EH (cell line): ENCODE measurements around the gene COL4A1.
A peak's percentile ranks its signal among the peaks of the same experiment; 100 is the strongest.

Experiments
- DNase-seq: peaks from one replicate; pipeline ENCODE4 v3.0.0-alpha.2; 2015; ENCODE audit warnings: low read depth

Gene COL4A1

GRCh38 chr13:110306960-110307766 lies at the start of gene COL4A1, which contains the start of gene COL4A2:
TSS of gene COL4A1 (minus strand) at chr13:110307157. CDS start at chr13:110307027, 130 bp downstream.
TSS of gene COL4A2 (plus strand) at chr13:110307284. CDS start at chr13:110307904, 620 bp downstream.
- DNase-seq, result peak; percentile 84

DNA sequence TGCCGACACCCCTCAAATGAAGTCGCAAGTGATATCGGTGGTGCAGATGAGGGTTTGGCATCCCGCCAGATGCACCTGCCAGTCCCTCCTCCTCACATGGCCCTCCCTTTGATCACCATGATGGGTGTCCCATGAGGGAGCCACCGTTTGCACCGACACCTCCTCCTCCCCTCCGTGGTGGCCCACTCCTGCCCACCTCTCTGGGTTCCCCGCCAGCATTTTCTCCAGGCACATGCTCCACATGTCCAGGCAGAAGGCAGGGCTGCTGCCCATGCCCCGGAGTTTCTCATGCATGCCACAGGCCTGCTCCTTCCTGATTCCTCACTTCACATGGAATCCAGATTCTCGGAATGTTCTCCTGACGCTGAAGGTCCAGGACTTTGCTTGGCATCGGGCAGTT lies 49.4 kb upstream of the COL4A1 start:
- peak; percentile 64 for DNase-seq

- DNase-seq, result no peak
These were observed 47.9 kb upstream of the COL4A1 start for GRCh38 chr13:110354715-110355473.

DNA sequence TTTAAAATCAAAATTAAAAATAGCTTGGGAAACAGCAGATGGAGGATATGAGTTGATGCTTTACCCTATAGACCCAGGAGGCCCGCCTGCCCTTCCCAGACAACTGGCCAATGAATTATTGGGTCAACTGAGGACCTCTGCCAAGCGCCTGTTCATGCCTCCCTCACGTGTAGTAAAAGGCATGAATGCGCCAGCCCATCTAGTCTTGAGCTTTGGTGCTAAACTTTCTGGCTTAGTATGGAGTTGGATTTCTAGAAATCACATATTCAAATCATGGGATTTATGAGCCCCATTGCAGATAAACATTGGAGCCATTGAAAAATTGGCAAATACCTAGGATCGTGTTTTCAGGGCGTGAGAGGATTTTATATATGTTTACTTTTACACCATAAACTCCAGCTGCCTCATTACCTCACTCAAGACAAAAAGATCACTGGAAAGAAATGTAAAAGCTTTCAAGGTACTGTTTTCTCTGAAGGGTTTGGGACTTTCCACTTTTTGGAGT lies 47.2 kb upstream of the COL4A1 start:
- no peak for DNase-seq

- DNase-seq, result no peak
These were observed 46.5 kb upstream of the COL4A1 start for GRCh38 chr13:110353339-110353977.

- DNase-seq, result no peak
These were observed 45.8 kb upstream of the COL4A1 start for GRCh38 chr13:110352735-110353134.

DNA sequence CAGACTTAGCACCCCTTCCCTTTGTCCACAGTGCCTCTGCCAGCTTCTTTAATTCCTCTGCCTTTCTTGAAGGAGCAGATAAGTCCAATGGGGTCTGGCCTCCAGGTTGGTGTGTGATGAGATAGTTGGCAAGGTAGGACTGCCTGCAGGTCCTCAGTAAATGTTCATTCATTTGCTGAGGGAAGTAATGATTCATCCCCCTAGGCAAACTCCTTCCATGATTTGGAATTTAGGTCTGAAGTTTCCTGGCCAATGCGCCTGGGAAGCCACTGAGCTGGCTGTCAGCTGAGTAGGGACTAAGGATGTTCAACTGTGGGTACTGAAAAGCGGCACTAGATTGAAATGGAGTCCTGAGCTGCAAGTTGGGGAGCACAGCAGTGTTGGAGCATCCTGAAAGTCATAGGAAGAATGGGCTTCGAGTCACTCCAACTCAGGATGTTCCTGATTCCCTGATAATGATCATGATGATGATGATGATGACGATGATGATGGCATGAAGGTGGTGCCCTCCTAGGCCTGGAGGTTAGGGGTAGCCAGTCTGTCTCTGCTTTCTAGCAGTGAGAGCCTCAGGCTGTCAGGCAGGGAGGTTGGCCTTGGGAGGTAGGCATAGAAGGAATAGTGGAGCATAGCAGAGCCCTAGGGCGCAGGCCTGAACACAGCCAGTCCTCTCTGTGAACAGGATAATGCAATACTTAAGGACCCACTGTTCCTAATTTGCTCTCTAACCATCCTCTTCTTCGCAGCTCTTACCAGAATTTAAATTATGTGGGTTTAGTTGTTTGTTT lies 44.9 kb upstream of the COL4A1 start:
- peak; percentile 49 for DNase-seq

GRCh38 chr13:110350509-110350908 lies 43.6 kb upstream of the COL4A1 start:
- no peak for DNase-seq

DNA sequence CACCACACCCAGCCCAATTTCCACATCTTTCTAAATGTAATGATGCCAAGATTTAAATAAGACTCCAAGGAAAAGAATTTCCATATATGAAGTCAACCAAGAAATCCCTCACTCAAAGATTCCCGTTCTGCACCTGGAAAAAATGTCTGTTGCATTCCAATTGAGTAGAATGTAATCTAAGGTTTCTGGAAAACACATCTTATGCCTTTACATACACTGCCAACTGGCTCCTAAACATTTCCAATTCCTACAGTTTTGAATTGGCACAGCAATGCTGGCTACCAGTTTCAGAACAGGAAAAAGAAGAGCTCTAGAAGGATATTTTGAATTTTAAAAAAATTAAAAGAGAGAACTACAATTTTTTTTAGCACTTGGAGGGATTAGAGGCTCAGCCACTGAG lies 43.1 kb upstream of the COL4A1 start:
- DNase-seq, result no peak

DNA sequence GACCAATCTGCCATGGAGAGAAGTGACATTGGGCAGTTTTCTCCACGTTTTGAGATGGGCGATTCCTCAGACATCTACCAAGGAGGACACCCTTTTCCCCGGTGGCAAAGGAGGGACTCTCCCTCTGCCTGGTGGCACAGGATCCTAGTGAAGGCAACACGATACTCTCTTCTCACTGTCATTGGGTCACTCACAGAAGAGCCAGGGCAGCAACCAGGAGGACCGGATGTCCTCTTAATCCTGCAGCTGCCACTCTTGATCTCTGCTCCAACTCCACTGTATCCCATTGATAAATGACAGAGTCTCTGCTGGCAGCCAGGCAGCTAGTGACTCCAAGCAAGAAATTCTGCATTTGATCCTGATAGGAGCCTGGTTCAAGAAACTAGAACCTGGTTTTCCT lies 42.3 kb upstream of the COL4A1 start:
- no peak for DNase-seq

GRCh38 chr13:110348309-110349105 lies 41.5 kb upstream of the COL4A1 start:
- no peak for DNase-seq

DNA sequence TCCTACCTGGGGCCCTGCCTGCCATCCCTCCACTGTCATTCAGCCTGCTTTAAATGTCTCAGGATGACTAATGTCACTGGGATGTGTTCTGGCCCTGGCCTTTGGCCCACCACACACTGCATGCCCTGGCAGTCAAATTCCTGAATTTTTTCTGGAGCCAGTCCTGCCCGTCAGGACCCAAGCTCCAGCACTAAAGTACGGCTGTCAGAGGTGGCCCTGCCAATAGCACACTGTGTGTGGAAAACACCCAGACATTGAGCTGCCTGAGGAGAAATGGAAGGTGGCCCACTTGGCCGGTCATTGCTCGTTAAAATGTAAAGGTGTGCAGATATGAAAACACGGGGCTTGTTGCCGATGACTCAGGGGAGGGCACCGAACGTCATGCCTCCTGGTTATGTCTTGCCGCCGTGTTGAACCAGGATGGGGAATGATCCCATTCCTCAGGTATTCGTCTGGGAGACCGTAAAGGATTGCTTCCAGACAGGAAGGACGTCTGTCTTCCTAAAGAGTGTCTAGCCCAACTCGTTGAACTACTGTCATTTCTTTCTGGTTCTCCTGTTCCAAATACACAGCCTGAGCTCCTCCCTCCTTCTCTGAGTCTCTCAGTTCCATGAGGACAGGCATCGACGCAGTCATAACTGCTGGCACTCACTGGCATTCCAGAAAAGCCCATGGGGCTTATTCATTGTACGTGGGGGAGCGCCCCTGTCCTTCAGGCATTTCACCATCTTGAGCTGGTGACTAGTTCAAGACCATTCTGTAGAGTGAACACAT lies 40.8 kb upstream of the COL4A1 start:
- DNase-seq, result peak; percentile 98

DNA sequence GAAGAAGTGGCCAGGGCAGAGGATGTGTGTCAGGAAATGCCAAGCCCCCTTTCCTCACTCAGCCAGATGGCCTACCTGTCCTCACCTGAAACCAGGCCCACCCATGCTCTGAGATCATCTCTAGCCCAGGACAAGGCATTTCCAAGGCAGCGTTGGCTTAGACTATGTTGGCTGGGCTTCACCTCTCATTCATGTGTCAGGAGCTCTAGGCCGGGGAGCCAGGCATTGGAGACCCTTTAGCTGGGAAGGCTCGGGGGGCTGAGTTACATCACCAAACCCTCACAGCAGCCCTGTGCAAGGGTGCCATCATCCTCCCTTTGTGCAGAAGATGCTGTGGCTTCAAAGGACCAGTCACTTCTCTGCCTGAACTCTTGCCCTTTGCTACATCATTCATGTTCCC lies 40.1 kb upstream of the COL4A1 start:
- DNase-seq, result no peak

DNA sequence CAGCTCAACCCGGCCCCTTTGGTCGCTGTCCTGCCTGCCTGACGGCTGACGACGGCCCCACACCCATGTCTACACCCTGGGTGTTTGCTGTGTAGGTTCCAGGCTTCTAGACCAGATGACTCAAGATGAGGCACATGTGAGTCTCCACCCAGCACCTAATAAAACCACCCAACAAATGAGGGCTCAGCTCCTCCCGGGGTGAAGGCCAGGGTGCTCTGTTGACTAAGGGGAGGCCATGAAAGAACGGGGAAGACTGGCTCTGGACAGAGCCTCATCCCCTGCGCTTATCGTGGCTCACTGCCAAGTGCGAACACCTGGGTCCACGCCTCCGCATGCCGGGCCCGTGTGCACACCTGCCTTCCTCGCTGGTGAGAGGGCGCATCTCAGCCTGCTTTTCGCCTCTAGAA lies 39.7 kb upstream of the COL4A1 start:
- peak; percentile 49 for DNase-seq

DNA sequence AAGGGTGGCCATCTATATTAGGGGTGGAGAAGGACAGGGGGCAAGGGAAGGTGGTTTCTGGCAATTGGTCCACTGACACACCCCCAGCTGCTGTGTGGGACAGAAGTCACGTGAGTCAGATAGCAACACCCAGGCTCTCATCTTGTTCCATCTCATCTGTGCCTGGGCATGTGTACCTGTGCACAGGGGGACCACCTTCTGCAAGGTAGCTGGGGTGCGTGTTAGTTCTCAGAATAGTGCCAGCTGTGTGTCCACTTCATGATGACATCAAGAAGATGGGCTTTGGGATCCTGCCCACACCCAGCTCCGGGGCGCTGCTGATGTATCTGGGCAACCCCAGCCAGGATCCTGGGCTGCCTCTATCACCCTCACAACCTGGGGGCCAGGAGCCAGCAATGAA lies 38.7 kb upstream of the COL4A1 start:
- DNase-seq, result no peak

DNA sequence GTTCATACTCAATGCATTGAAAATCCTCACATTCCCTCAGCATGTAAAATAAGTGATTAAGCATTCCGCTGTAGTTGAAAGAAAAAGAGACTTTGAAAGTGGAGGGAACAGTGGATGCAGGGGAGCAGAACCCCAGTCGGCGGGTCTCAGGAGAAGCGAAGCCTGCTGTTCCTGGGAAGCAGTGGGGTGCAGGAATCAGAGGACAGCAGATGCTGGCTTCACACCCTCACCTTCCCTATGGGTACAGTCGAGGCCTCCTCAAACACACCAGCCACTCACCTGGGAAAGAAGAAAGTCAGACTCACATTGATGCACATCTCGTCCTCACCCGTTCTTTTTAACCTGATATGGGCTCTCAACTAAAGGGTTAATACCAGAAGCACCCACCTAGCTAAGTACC lies 38.3 kb upstream of the COL4A1 start:
- DNase-seq, result no peak

DNA sequence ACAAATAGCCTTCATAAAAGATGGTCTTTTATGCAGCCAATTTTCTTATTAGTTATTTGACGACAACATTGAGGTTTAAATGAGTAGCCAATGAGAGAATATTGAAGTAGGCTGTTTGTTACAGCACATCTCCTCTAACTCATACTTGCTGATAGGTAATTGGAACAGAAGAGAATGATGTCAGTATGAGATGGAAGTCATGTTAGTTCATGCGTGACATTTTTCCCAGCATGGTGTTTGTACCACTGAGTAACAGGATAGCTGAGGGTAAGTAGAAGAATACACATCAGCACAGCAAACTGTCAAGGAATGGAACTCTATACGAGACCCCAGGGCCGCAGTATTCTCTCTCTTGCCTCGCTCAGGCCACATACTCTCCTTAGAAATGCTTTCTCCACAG lies 37.4 kb upstream of the COL4A1 start:
- DNase-seq, result no peak

DNA sequence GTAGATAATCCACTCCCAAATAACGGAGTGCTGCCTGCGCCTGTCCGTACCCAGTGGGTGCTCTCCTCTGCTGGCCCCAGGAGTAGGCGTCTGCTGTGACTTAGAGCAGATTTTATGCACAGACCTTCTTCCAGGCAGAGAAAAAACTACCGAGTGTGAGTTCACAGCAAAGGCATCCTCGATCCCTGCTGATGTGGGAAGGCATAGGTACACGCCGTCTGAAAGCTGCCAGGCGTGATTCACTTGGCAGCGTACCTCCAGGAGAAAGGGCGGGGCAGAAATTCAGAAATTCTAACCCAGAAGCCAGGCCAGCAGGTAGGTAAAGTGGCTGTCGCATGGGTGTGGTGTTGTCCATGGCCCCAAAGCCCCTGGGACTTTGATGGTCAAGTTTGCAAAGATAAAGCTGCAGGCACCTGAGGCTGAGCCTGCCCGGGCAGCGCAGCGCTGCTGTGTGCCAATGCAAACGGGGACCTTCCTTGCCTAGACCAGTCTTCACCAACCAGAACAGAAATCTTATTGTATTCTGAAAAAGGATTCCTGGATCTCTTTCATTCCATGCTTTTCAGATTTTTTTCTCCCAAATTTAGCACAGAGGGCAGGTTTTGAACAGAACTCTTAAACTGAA lies 36.4 kb upstream of the COL4A1 start:
- no peak for DNase-seq

- DNase-seq, result no peak
These were observed 35.5 kb upstream of the COL4A1 start for GRCh38 chr13:110342474-110342873.
